SH-SY5Y (cell line): ENCODE data around the gene SLC16A7.

ENCODE experiments used
- GATA2 ChIP-seq: IDR thresholded peaks from 2 replicates; pipeline ENCODE4 v1.6.1; 2011; ENCODE audit warnings: mild to moderate bottlenecking, low read depth, low read length
- GATA3 ChIP-seq: IDR thresholded peaks from 2 replicates; pipeline ENCODE4 v1.6.1; 2011; ENCODE audit warnings: low read depth, mild to moderate bottlenecking, low read length, moderate library complexity

The SLC16A7 gene

GRCh38 chr12:59792647-59793046 lies 196.8 kb downstream of the SLC16A7 start:
- TF ChIP-seq GATA2 (no peak), GATA3 (no peak)

GRCh38 chr12:59803735-59804134 lies 207.9 kb downstream of the SLC16A7 start:
- TF ChIP-seq GATA3 (no peak), GATA2 (no peak)

- TF ChIP-seq GATA2, result no peak
- TF ChIP-seq GATA3, result no peak
Observed at GRCh38 chr12:59808317-59808910, 212.6 kb downstream of the SLC16A7 start.

- no peak for TF ChIP-seq GATA3
- no peak for TF ChIP-seq GATA2
Observed at GRCh38 chr12:59811991-59812390, 216.2 kb downstream of the SLC16A7 start.

GRCh38 chr12:59812716-59813115 lies 216.9 kb downstream of the SLC16A7 start:
- TF ChIP-seq GATA3 (no peak), GATA2 (no peak)

GRCh38 chr12:59820594-59821011 lies 224.8 kb downstream of the SLC16A7 start:
- TF ChIP-seq GATA2 (no peak), GATA3 (no peak)

- TF ChIP-seq GATA3 (no peak), GATA2 (no peak)
Observed at GRCh38 chr12:59823567-59823966, 227.7 kb downstream of the SLC16A7 start.

GRCh38 chr12:59827767-59828166 lies 231.9 kb downstream of the SLC16A7 start:
- TF ChIP-seq GATA3 (no peak), GATA2 (no peak)

GRCh38 chr12:59828521-59828920 lies 232.7 kb downstream of the SLC16A7 start:
- TF ChIP-seq GATA2, result no peak
- no peak for TF ChIP-seq GATA3

- TF ChIP-seq GATA3, result no peak
- no peak for TF ChIP-seq GATA2
Observed at GRCh38 chr12:59833408-59833807, 237.6 kb downstream of the SLC16A7 start.

- no peak for TF ChIP-seq GATA2
- TF ChIP-seq GATA3, result no peak
Observed at GRCh38 chr12:59834659-59835474, 239.0 kb downstream of the SLC16A7 start.
